Nephron progenitor cell (in vitro differentiated cells): ENCODE data around the gene ACTL8.
A peak's percentile ranks its signal among the peaks of the same experiment; 100 is the strongest.

Experiments used
- DNase-seq: peaks from one replicate; pipeline ENCODE4 v3.0.0; 2021
- H3K27ac Mint-ChIP-seq: 2 replicates; pipeline ENCODE4 v1.8.0; 2021; ENCODE audit warnings: mild to moderate bottlenecking, moderate library complexity, mixed read lengths
- H3K27me3 Mint-ChIP-seq: 2 replicates; pipeline ENCODE4 v1.8.0; 2021; ENCODE audit warnings: mild to moderate bottlenecking, low read depth, mixed read lengths; ENCODE audit not compliant: poor library complexity
- H3K36me3 Mint-ChIP-seq: 2 replicates; pipeline ENCODE4 v1.8.0; 2021; ENCODE audit warnings: low read depth, mixed read lengths
- H3K4me1 Mint-ChIP-seq: 2 replicates; pipeline ENCODE4 v1.8.0; 2021; ENCODE audit warnings: mixed read lengths
- H3K4me3 Mint-ChIP-seq: 2 replicates; pipeline ENCODE4 v1.8.0; 2021; ENCODE audit warnings: mild to moderate bottlenecking, moderate library complexity, mixed read lengths
- H3K9me3 Mint-ChIP-seq: 2 replicates; pipeline ENCODE4 v1.8.0; 2021; ENCODE audit warnings: mild to moderate bottlenecking, moderate library complexity, mixed read lengths
- TF ChIP-seq, protein P1 (sequence below): fragments of 200-600 bp; sonication (generic); IDR thresholded peaks from 2 replicates; pipeline ENCODE4 v1.5.0; 2021; ENCODE audit warnings: antibody characterized with exemption

ACTL8 gene

DNA sequence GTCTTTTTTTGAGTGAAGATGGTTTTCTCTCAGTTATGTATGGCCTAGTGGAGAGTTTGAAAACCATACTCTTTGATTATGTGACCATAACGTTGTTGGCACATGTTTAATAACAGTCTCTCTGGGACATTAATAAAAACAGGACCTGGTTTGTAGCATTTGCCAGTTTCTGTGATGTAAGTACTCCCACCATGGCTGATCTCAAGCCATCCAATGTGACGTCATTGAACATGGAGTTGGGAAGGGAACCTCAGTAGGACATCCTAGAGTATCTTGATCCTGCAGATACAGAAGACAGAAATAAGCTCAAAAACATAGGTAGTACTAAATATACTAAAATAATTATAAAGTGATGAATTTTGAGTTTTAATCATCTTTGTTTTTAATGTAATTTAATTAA is 107.0 kb downstream of the ACTL8 start:
- Mint-ChIP-seq H3K4me1 (no peaks in the 10 kb centered on the region), H3K36me3 (no peaks in the 10 kb centered on the region), H3K27me3 (peaks cover 22% of the 10 kb centered on the region), H3K9me3 (peaks cover under 1% of the 10 kb centered on the region), H3K27ac (no peak overlapping the region), H3K4me3 (no peak overlapping the region)
- TF ChIP-seq, protein P1, sequence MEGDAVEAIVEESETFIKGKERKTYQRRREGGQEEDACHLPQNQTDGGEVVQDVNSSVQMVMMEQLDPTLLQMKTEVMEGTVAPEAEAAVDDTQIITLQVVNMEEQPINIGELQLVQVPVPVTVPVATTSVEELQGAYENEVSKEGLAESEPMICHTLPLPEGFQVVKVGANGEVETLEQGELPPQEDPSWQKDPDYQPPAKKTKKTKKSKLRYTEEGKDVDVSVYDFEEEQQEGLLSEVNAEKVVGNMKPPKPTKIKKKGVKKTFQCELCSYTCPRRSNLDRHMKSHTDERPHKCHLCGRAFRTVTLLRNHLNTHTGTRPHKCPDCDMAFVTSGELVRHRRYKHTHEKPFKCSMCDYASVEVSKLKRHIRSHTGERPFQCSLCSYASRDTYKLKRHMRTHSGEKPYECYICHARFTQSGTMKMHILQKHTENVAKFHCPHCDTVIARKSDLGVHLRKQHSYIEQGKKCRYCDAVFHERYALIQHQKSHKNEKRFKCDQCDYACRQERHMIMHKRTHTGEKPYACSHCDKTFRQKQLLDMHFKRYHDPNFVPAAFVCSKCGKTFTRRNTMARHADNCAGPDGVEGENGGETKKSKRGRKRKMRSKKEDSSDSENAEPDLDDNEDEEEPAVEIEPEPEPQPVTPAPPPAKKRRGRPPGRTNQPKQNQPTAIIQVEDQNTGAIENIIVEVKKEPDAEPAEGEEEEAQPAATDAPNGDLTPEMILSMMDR = no peak
- no peak for DNase-seq

DNA sequence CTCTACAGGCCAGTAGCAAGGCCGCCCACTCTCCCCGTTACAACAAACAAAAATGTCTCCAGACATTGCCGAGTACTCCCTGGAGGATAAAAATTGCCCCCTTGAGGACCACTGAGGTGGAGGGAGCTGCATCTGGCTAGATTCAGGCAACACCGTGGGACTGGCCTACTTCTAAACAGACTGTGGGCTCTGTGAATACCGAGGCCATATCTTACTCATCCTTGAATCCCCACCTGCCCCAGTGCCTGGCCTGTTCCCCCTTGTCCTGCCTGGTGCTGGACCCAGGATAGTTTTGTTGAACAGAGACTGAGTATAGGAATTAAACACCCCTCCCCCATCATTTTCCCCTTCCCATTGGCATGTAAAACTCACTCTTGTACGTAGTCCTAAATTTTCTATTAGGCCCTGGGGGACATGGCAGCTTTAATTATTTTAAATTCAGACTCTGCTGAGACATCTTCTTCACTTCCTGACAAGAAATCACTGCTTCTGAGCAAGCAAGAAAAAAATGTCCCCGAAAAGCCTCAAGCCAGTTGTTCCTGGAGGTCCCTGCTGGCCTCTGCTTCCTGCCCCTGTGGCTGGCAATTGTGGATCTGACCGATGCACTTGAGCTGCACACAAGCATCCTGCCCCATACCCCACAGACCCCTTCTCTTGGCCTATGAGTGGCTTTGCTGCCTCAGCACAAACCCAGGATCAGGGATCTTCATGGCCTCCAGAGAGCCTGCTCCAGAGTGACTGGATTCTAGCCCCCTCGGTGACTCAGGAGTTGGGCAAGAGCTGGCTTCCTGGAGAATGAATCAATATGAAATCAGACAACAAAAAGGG is 111.0 kb downstream of the ACTL8 start:
- DNase-seq = no peak
- H3K36me3 Mint-ChIP-seq = no peaks in the 10 kb centered on the region

DNA sequence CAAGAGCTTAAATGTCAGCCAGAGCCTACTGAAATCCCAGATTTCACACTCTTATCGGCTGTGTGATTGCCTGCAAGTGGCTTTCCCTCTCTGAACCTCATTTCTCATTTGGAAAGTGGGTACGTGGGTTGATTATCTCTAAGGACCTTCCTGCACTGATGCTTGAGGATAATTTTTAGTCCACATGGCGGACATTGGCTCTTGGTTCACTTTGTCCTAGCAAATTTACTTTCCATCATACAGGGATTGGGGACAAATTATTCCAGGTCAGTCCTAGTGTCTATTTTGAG is 111.6 kb downstream of the ACTL8 start:
- H3K27ac Mint-ChIP-seq = peak overlapping the region; percentile 35
- H3K27me3 Mint-ChIP-seq = peaks cover 15% of the 10 kb centered on the region
- H3K9me3 Mint-ChIP-seq = peaks cover 21% of the 10 kb centered on the region
- H3K4me3 Mint-ChIP-seq = no peak overlapping the region
- TF ChIP-seq, protein P1 = no peak
- H3K4me1 Mint-ChIP-seq = no peaks in the 10 kb centered on the region
- no peak for DNase-seq
- no peaks in the 10 kb centered on the region for H3K36me3 Mint-ChIP-seq

More for the DNA sequence above, 111.0 kb downstream of the ACTL8 start:
- TF ChIP-seq, protein P1 = no peak
- H3K4me1 Mint-ChIP-seq = no peaks in the 10 kb centered on the region
- no peak overlapping the region for H3K27ac Mint-ChIP-seq
- H3K4me3 Mint-ChIP-seq = no peak overlapping the region
- peaks cover 21% of the 10 kb centered on the region for H3K9me3 Mint-ChIP-seq
- H3K27me3 Mint-ChIP-seq = peaks cover 15% of the 10 kb centered on the region

DNA sequence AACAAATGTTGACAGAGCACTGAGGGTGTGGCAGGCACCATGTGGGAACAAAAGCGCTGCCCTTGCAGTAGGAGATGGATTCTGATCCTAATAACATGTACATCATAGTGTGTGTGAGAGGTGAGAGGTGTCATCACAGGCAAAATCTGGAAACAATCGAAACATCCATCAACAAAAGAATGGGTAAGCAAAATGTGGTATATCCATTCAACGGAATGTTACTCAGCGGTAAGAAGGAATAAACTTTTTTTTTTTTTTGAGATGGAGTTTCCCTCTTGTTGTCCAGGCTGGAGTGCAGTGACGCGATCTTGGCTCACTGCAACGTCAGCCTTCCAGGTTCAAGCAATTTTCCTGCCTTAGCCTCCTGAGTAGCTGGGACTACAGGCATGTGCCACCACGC is 112.3 kb downstream of the ACTL8 start:
- no peaks in the 10 kb centered on the region for H3K36me3 Mint-ChIP-seq

DNA sequence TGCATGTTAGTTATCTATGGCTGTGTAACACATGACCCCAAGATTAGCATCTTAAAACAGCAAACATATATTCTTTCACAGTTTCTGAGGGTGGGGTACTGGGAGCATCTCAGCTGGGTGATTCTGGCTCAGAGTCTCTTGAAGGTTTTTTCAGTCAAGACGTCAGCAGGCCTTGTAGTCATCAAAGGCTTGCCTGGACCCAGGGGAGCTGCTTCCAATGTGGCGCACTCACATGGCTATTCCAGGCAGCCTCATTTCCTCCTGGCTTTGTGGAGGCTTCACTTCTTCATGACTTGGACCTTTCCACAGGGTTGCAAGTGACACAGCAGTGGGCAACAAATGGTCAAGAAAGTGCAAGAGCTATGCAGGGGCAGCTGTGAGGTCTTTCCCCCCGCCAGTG is 114.7 kb downstream of the ACTL8 start:
- Mint-ChIP-seq H3K4me3 (no peak overlapping the region), H3K4me1 (peaks cover 4% of the 10 kb centered on the region), H3K27ac (no peak overlapping the region), H3K9me3 (peaks cover 21% of the 10 kb centered on the region), H3K27me3 (peaks cover 12% of the 10 kb centered on the region), H3K36me3 (no peaks in the 10 kb centered on the region)
- TF ChIP-seq, protein P1 = no peak
- no peak for DNase-seq

More for the DNA sequence above, 112.3 kb downstream of the ACTL8 start:
- TF ChIP-seq, protein P1 = no peak
- H3K27me3 Mint-ChIP-seq = peaks cover 15% of the 10 kb centered on the region
- H3K4me1 Mint-ChIP-seq = no peaks in the 10 kb centered on the region
- DNase-seq = no peak
- no peak overlapping the region for H3K4me3 Mint-ChIP-seq
- H3K9me3 Mint-ChIP-seq = peaks cover 21% of the 10 kb centered on the region
- no peak overlapping the region for H3K27ac Mint-ChIP-seq

DNA sequence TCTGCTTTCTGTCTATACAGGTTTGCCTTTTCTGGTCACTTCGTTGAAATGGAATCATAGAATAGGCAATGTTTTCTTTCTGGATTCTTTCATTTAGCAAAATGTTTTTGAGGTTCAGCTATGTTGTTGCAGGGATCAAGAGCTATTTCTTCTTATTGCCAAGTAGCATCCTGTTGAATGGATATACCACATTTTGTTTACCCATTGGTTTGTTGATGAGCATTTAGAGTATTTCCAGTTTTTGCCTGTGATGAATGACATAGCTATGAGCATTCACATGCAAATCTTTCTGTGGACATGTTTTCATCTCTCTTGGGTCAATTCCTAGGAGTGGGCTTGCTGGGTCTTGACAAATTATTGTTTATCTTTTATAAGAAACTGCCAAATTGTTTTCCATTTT is 115.5 kb downstream of the ACTL8 start:
- Mint-ChIP-seq H3K4me1 (peaks cover 12% of the 10 kb centered on the region), H3K36me3 (no peaks in the 10 kb centered on the region), H3K4me3 (no peak overlapping the region), H3K27me3 (peaks cover 9% of the 10 kb centered on the region), H3K9me3 (peaks cover 21% of the 10 kb centered on the region), H3K27ac (no peak overlapping the region)
- DNase-seq = no peak
- TF ChIP-seq, protein P1 = no peak
